HepG2 (cell line): ENCODE data around the gene COA1. TPM values are rescaled to one million over a fixed set of nuclear protein-coding genes. Genes with fewer than 3 reads are reported as not detected.
A peak's percentile ranks its signal among the peaks of the same experiment; 100 is the strongest.

Experiments used
- HDAC2 ChIP-seq: sonication (generic); formaldehyde crosslinking; IDR thresholded peaks from 2 replicates; pipeline ENCODE4 v1.4.0; 2020; ENCODE audit warnings: missing genetic modification reagents
- HMGXB4 ChIP-seq, 2 experiments: sonication (generic) in 1 of 2; formaldehyde crosslinking in 1 of 2; IDR thresholded peaks; 2 replicates each; pipeline versions ENCODE4 v1.4.0 to v1.6.1; 2018 to 2020; ENCODE audit warnings: missing genetic modification reagents in 2 of 2, borderline replicate concordance in 1 of 2, low read depth in 1 of 2, mild to moderate bottlenecking in 1 of 2, missing biosample characterization in 1 of 2
- IKZF4 ChIP-seq: sonication (generic); formaldehyde crosslinking; IDR thresholded peaks from 2 replicates; pipeline ENCODE4 v1.5.1; 2020; ENCODE audit warnings: borderline replicate concordance, mild to moderate bottlenecking, low read depth, missing genetic modification reagents; ENCODE audit errors: not compliant biosample characterization
- MYPOP ChIP-seq: sonication (generic); formaldehyde crosslinking; IDR thresholded peaks from 2 replicates; pipeline ENCODE4 v1.8.1; 2023; ENCODE audit warnings: mild to moderate bottlenecking, moderate library complexity, missing genetic modification reagents
- NPAS2 ChIP-seq: sonication (generic); formaldehyde crosslinking; IDR thresholded peaks from 2 replicates; pipeline ENCODE4 v1.8.0; 2022; ENCODE audit warnings: mild to moderate bottlenecking, missing genetic modification reagents, borderline replicate concordance
- NR2C2 ChIP-seq: sonication (generic); formaldehyde crosslinking; IDR thresholded peaks from 2 replicates; pipeline ENCODE4 v1.4.0; 2020; ENCODE audit warnings: missing genetic modification reagents, mild to moderate bottlenecking, moderate library complexity, borderline replicate concordance
- ZNF512B ChIP-seq: sonication (generic); formaldehyde crosslinking; IDR thresholded peaks from 2 replicates; pipeline ENCODE4 v1.5.1; 2020; ENCODE audit warnings: missing genetic modification reagents, mild to moderate bottlenecking, borderline replicate concordance
- ZNF572 ChIP-seq: sonication (generic); formaldehyde crosslinking; IDR thresholded peaks from 2 replicates; pipeline ENCODE4 v1.5.1; 2020; ENCODE audit warnings: mild to moderate bottlenecking, missing genetic modification reagents
- ZNF75D ChIP-seq: sonication (generic); formaldehyde crosslinking; IDR thresholded peaks from 2 replicates; pipeline ENCODE4 v1.8.1; 2023; ENCODE audit warnings: missing genetic modification reagents, mild to moderate bottlenecking, borderline replicate concordance
- polyA plus RNA-seq, 8 experiments: library from polyadenylated mRNA; depleted of rRNA in 3 of 8; stranded (reverse) in 7 of 8; unstranded in 1 of 8; fragments of >200 nt; fragmentation: Illumina TruSeq in 4 of 8; extraction: Trizol in 4 of 8; gene quantifications; 2 replicates each; pipeline versions ENCODE4 v1.2.1 to v1.2.3, GENCODE V29; 2011 to 2016; ENCODE audit warnings: low read depth in 4 of 8, missing spikeins in 1 of 8, mixed read lengths in 1 of 8; ENCODE audit not compliant: insufficient read depth in 1 of 8
- total RNA-seq, 5 experiments: library from RNA; depleted of rRNA; stranded (reverse); fragments of >200 nt; fragmentation: Illumina TruSeq; extraction: Trizol; gene quantifications; 2 replicates each; pipeline ENCODE4 v1.2.3, GENCODE V29; 2016; ENCODE audit warnings: low read depth in 1 of 5
- TF ChIP-seq, protein P1 (sequence below), 2 experiments: fragments of 450-650 bp in 1 of 2; sonication (generic) in 1 of 2; formaldehyde crosslinking in 1 of 2; IDR thresholded peaks; 2 replicates each; pipeline versions ENCODE4 v1.6.1 to v1.8.0; 2016 to 2022; ENCODE audit warnings: antibody characterized with exemption in 1 of 2, mild to moderate bottlenecking in 1 of 2, missing genetic modification reagents in 1 of 2

Gene COA1
- total and polyA plus RNA-seq, 2 of the 13 experiments (the other 11 are each of a cell fraction or from before 2014, with no cell fraction given): 33.2 to 65.7 TPM

- TF ChIP-seq, protein P1, sequence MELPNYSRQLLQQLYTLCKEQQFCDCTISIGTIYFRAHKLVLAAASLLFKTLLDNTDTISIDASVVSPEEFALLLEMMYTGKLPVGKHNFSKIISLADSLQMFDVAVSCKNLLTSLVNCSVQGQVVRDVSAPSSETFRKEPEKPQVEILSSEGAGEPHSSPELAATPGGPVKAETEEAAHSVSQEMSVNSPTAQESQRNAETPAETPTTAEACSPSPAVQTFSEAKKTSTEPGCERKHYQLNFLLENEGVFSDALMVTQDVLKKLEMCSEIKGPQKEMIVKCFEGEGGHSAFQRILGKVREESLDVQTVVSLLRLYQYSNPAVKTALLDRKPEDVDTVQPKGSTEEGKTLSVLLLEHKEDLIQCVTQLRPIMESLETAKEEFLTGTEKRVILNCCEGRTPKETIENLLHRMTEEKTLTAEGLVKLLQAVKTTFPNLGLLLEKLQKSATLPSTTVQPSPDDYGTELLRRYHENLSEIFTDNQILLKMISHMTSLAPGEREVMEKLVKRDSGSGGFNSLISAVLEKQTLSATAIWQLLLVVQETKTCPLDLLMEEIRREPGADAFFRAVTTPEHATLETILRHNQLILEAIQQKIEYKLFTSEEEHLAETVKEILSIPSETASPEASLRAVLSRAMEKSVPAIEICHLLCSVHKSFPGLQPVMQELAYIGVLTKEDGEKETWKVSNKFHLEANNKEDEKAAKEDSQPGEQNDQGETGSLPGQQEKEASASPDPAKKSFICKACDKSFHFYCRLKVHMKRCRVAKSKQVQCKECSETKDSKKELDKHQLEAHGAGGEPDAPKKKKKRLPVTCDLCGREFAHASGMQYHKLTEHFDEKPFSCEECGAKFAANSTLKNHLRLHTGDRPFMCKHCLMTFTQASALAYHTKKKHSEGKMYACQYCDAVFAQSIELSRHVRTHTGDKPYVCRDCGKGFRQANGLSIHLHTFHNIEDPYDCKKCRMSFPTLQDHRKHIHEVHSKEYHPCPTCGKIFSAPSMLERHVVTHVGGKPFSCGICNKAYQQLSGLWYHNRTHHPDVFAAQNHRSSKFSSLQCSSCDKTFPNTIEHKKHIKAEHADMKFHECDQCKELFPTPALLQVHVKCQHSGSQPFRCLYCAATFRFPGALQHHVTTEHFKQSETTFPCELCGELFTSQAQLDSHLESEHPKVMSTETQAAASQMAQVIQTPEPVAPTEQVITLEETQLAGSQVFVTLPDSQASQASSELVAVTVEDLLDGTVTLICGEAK (IDR thresholded peaks at IDR 0.05): no peak
- TF ChIP-seq, protein P1 (CRISPR knock-in tag; IDR thresholded peaks at IDR 0.05): no peak
- TF ChIP-seq HMGXB4 (CRISPR knock-in tag; IDR thresholded peaks at IDR 0.05; ENCODE audit: borderline replicate concordance in 1 of 2, low read depth in 1 of 2) (peak; percentile 37 to 71), MYPOP (CRISPR knock-in tag) (no peak), ZNF75D (CRISPR knock-in tag) (no peak), NPAS2 (CRISPR knock-in tag) (no peak), HDAC2 (CRISPR knock-in tag) (0 out of 2 replicates have a peak, but pooled peaks have one; percentile 18), ZNF512B (CRISPR knock-in tag) (no peak), ZNF572 (no peak), NR2C2 (CRISPR knock-in tag) (peak; percentile 51; the same call in 1 of the 2 replicates), IKZF4 (CRISPR knock-in tag) (peak; percentile 8)
Observed at GRCh38 chr7:43758029-43758821, 28.9 kb upstream of the COA1 start, which contains the start of gene BLVRA (continued).
